Keratinocyte (primary cell): Measurements from ENCODE around the gene WDR45B. TPM values are rescaled to one million over a fixed set of nuclear protein-coding genes. Genes with fewer than 3 reads are reported as not detected.
"Not testable (repeated sequence)": the region's sequence is repeated elsewhere in the genome, so short reads cannot be mapped to it uniquely, and the experiment has no call there.

Experiments used
- DNase-seq: peaks from one replicate; pipeline ENCODE4 v3.0.0-alpha.2; 2011; ENCODE audit warnings: low read depth, missing footprints, low spot score
- FAIRE-seq: peaks from 2 replicates; lab custom pipeline; 2011; peaks lifted over from hg19 to GRCh38; lab: Jason Lieb, UNC
- H2AFZ ChIP-seq: 2 replicates; pipeline ENCODE4 v1.6.0; 2012; ENCODE audit warnings: low read length, control low read depth, inconsistent platforms; ENCODE audit not compliant: control insufficient read depth
- H3K27ac ChIP-seq: 2 replicates; pipeline ENCODE4 v1.5.1; 2011; ENCODE audit warnings: low read length; ENCODE audit not compliant: control insufficient read depth, insufficient read depth
- H3K27me3 ChIP-seq: 3 replicates; pipeline ENCODE4 v1.6.0; 2011; ENCODE audit warnings: low read length; ENCODE audit not compliant: control insufficient read depth, insufficient read depth; ENCODE audit errors: extremely low read depth
- H3K36me3 ChIP-seq, 2 experiments: 2 replicates in 1 of 2; 3 replicates in 1 of 2; pipeline ENCODE4 v1.5.1; 2011; ENCODE audit warnings: low read length in 2 of 2, mild to moderate bottlenecking in 1 of 2; ENCODE audit not compliant: control insufficient read depth in 2 of 2, insufficient read depth in 2 of 2; ENCODE audit errors: extremely low read depth in 1 of 2
- H3K4me1 ChIP-seq: 3 replicates; pipeline ENCODE4 v1.5.1; 2011; ENCODE audit warnings: low read length; ENCODE audit not compliant: control insufficient read depth, insufficient read depth; ENCODE audit errors: extremely low read depth
- H3K4me2 ChIP-seq: 3 replicates; pipeline ENCODE4 v1.6.0; 2011; ENCODE audit warnings: low read depth, low read length; ENCODE audit not compliant: control insufficient read depth, insufficient read depth; ENCODE audit errors: extremely low read depth
- H3K4me3 ChIP-seq, 3 experiments: fragments of 200-600 bp in 1 of 3; sonication (generic) in 1 of 3; 2 replicates in 2 of 3; 3 replicates in 1 of 3; pipeline ENCODE4 v1.5.1; 2011 to 2016; ENCODE audit warnings: low read length in 3 of 3, mild to moderate bottlenecking in 3 of 3, control low read depth in 2 of 3, inconsistent platforms in 1 of 3, low read depth in 1 of 3, mixed read lengths in 1 of 3, mixed run types in 1 of 3, moderate library complexity in 1 of 3; ENCODE audit not compliant: control insufficient read depth in 2 of 3, insufficient read depth in 2 of 3; ENCODE audit errors: extremely low read depth in 1 of 3
- H3K79me2 ChIP-seq: 2 replicates; pipeline ENCODE4 v1.6.0; 2012; ENCODE audit warnings: low read length; ENCODE audit not compliant: control insufficient read depth, insufficient read depth
- H3K9ac ChIP-seq: 3 replicates; pipeline ENCODE4 v1.6.0; 2011; ENCODE audit warnings: low read length; ENCODE audit not compliant: control insufficient read depth, insufficient read depth; ENCODE audit errors: extremely low read depth
- H3K9me1 ChIP-seq: 3 replicates; pipeline ENCODE4 v1.6.0; 2011; ENCODE audit warnings: low read length; ENCODE audit not compliant: control insufficient read depth, insufficient read depth; ENCODE audit errors: extremely low read depth
- H3K9me3 ChIP-seq: 2 replicates; pipeline ENCODE4 v1.5.1; 2012; ENCODE audit warnings: low read depth, low read length; ENCODE audit not compliant: control insufficient read depth
- H4K20me1 ChIP-seq: 3 replicates; pipeline ENCODE4 v1.6.0; 2011; ENCODE audit warnings: low read length; ENCODE audit not compliant: control insufficient read depth, insufficient read depth; ENCODE audit errors: extremely low read depth
- EZH2 ChIP-seq: IDR thresholded peaks from one replicate; pipeline ENCODE4 v1.6.1; 2012; ENCODE audit warnings: inconsistent platforms, mild to moderate bottlenecking, low read length, moderate library complexity
- dilution Hi-C: fragments of 300-500 bp; cut with MboI; formaldehyde crosslinking; loops from one replicate; pipeline ENCODE4 v1.7.0; 2020; ENCODE audit warnings: low sequenced_read_pairs; ENCODE audit not compliant: extremely low pct_ligation_motif_present
- polyA plus RNA-seq, 5 experiments: library from polyadenylated mRNA; depleted of rRNA in 3 of 5; stranded (reverse) in 3 of 5; stranded (forward) in 1 of 5; unstranded in 1 of 5; fragments of >200 nt; gene quantifications; 1 replicate in 1 of 5; 2 replicates in 3 of 5; 3 replicates in 1 of 5; pipeline versions ENCODE4 v1.2.1 to v1.2.3, GENCODE V29; 2011 to 2012; ENCODE audit warnings: missing spikeins in 2 of 5, low read depth in 1 of 5, low replicate concordance in 1 of 5
- TF ChIP-seq, protein P1 (sequence below), 3 experiments: IDR thresholded peaks in 1 of 3; conservative IDR thresholded peaks in 1 of 3; optimal IDR thresholded peaks in 1 of 3; 2 replicates in 2 of 3; 3 replicates in 1 of 3; pipeline versions ENCODE3 to v1.5.1; 2011; ENCODE audit warnings: low read length in 3 of 3, mild to moderate bottlenecking in 3 of 3, moderate library complexity in 2 of 3, control low read depth in 1 of 3, inconsistent platforms in 1 of 3; ENCODE audit not compliant: insufficient read depth in 2 of 3; ENCODE audit errors: extremely low read depth in 1 of 3

WDR45B gene
- polyA plus RNA-seq, 1 donor (not counting 4 experiments of a cell fraction or from before 2014, with no cell fraction given): 77.2 TPM

- dilution Hi-C loops: no loop called here
- Histone ChIP-seq H3K79me2 (peaks cover 7% of the 10 kb centered on the region), H3K9ac (no peak overlapping the region), H3K4me3 (no peak overlapping the region), H3K4me1 (peaks cover 6% of the 10 kb centered on the region), H3K9me3 (no peaks in the 10 kb centered on the region), H2AFZ (no peak overlapping the region), H3K4me2 (no peak overlapping the region), H3K27me3 (no peaks in the 10 kb centered on the region), H4K20me1 (peaks cover 2% of the 10 kb centered on the region), H3K36me3 (peaks cover 30 to 52% of the 10 kb centered on the region in 2 experiments), H3K27ac (no peak overlapping the region), H3K9me1 (peaks cover 4% of the 10 kb centered on the region)
- TF ChIP-seq EZH2: no peak
- TF ChIP-seq, protein P1, sequence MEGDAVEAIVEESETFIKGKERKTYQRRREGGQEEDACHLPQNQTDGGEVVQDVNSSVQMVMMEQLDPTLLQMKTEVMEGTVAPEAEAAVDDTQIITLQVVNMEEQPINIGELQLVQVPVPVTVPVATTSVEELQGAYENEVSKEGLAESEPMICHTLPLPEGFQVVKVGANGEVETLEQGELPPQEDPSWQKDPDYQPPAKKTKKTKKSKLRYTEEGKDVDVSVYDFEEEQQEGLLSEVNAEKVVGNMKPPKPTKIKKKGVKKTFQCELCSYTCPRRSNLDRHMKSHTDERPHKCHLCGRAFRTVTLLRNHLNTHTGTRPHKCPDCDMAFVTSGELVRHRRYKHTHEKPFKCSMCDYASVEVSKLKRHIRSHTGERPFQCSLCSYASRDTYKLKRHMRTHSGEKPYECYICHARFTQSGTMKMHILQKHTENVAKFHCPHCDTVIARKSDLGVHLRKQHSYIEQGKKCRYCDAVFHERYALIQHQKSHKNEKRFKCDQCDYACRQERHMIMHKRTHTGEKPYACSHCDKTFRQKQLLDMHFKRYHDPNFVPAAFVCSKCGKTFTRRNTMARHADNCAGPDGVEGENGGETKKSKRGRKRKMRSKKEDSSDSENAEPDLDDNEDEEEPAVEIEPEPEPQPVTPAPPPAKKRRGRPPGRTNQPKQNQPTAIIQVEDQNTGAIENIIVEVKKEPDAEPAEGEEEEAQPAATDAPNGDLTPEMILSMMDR (optimal IDR thresholded peaks at IDR 0.05 in 1 of 3, IDR thresholded peaks at IDR 0.05 in 1 of 3, conservative IDR thresholded peaks at IDR 0.05 in 1 of 3; ENCODE audit: extremely low read depth in 1 of 3, insufficient read depth in 2 of 3, low read length in 3 of 3): no peak
- FAIRE-seq (no peak), DNase-seq (no peak)
These were observed 60.8 kb downstream of the WDR45B start for GRCh38 chr17:82587234-82588086.

DNA sequence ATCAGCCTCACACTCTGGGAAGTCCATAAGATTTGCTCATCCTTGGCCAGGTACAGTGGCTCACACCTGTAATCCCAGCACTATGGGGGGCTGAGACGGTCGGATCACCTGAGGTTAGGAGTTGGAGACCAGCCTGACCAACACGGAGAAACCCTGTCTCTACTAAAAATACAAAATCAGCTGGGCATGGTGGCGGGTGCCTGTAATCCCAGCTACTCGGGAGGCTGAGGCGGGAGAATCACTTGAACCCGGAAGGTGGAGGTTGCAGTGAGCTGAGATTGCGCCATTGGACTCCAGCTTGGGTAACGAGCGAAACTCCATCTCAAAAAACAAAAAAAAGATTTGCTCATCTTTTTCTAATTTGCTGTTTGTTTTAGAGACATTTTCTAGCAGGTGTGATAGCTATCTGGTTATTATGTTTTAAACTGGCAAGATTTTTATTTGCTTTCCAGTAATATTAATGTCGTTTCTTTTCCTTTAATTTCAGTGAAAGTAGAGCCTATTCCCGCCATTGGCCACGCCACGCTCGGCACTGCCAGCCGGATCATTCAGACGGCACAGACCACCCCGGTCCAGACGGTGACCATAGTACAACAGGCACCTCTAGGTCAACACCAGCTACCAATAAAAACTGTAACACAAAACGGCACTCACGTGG, 61.5 kb downstream of the WDR45B start:
- Histone ChIP-seq H3K9me3 (no peaks in the 10 kb centered on the region), H3K27ac (no peak overlapping the region), H3K9ac (no peak overlapping the region), H3K4me2 (no peak overlapping the region), H3K9me1 (no peaks in the 10 kb centered on the region), H3K27me3 (no peaks in the 10 kb centered on the region), H3K4me3 (no peak overlapping the region), H3K36me3 (peaks cover 33 to 53% of the 10 kb centered on the region in 2 experiments), H2AFZ (no peak overlapping the region), H3K4me1 (no peaks in the 10 kb centered on the region), H4K20me1 (no peaks in the 10 kb centered on the region), H3K79me2 (peaks cover 7% of the 10 kb centered on the region)
- TF ChIP-seq, protein P1 (optimal IDR thresholded peaks at IDR 0.05 in 1 of 3, IDR thresholded peaks at IDR 0.05 in 1 of 3, conservative IDR thresholded peaks at IDR 0.05 in 1 of 3; ENCODE audit: extremely low read depth in 1 of 3, insufficient read depth in 2 of 3, low read length in 3 of 3): no peak
- no peak for TF ChIP-seq EZH2
- FAIRE-seq (no peak), DNase-seq (no peak)
- dilution Hi-C loops: no loop called here

GRCh38 chr17:82585935-82586575, 62.2 kb downstream of the WDR45B start:
- H3K9ac ChIP-seq, H3K9me3 ChIP-seq, H3K4me2 ChIP-seq, H3K4me1 ChIP-seq, DNase-seq, H2AFZ ChIP-seq, H3K9me1 ChIP-seq, dilution Hi-C loops, H3K4me3 ChIP-seq, H3K27ac ChIP-seq, H4K20me1 ChIP-seq, H3K27me3 ChIP-seq, H3K79me2 ChIP-seq: not testable (repeated sequence)
- H3K36me3 ChIP-seq: peaks cover 28 to 47% of the 10 kb centered on the region in 2 experiments
- peak; percentile 68 for FAIRE-seq
